ENCODE measurements around the gene EFCAB11.
"Not testable (repeated sequence)": the region's sequence is repeated elsewhere in the genome, so short reads cannot be mapped to it uniquely, and the experiment has no call there.

Gene EFCAB11

DNA sequence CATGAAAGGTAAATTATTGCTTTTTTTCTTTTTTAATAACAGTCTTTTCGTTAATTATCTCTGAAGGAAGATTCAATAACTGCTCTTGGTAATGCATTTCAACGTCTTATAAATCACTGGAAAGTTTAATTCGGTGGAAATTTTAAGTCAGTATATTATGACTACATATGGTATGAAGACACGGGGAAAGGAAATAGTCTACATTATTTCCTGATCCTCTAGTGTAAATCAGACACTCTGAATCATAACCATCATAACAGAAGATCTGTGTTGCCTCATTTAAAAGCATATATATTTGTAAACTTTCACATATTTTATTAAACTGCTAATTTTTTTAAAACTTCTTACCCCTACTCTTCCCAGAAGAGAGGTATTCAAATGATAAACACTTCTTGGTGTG is 53.7 kb downstream of the EFCAB11 start:
- Mint-ChIP-seq H3K4me1 (peaks cover 18% of the 10 kb centered on the region), H3K27me3 (peaks cover 11% of the 10 kb centered on the region)

DNA sequence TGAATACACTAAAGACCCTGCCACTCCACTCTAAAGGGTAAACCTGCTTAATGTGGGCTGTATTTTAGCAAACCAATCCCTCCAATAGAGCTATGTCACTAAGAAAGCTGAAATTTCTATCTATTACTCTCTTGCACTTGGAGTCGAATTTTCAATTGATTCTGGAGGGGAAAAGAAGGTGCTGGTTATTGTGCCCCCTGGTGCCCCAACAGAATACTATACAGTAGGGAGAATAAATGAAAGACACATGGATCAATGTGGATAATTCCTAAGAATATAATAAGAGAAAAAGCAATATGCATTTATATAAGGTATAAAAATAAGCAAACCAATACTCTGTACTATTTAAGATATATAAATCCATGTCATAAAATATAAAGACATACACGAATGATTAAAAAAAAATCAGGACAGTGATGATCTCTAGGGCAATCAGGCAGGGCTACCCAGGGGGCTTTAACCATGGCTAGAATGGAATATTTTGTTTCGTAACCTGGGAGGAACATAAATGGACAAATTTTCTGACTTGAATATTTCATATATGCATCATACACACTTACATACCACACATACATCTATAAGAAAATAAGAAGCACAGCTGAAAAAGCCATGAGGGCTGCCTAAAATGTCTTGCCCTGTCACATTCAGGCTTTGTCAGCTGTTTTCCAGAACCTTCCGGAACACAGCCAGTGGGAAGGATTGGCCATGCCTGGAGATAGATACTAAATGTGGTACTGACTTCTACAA is 54.4 kb downstream of the EFCAB11 start:
- Mint-ChIP-seq H3K4me3 (no peak overlapping the region), H3K27me3 (peaks cover 4% of the 10 kb centered on the region), H3K4me1 (peaks cover 14% of the 10 kb centered on the region), H3K9me3 (no peaks in the 10 kb centered on the region), H3K27ac (ENCODE audit: low read depth) (no peak overlapping the region), H3K36me3 (ENCODE audit: insufficient read depth) (peaks cover 2% of the 10 kb centered on the region)
- no peak for DNase-seq (ENCODE audit: low spot score in 2 of 2)
- no peak for ATAC-seq (replicated peaks; ENCODE audit: extremely low read depth, poor library complexity, severe bottlenecking)

More for the DNA sequence above, 53.7 kb downstream of the EFCAB11 start:
- no peak overlapping the region for H3K27ac Mint-ChIP-seq (ENCODE audit: low read depth)
- no peaks in the 10 kb centered on the region for H3K9me3 Mint-ChIP-seq
- ATAC-seq (replicated peaks; ENCODE audit: extremely low read depth, poor library complexity, severe bottlenecking) (no peak), DNase-seq (ENCODE audit: low spot score in 2 of 2) (no peak)
- no peak overlapping the region for H3K4me3 Mint-ChIP-seq
- H3K36me3 Mint-ChIP-seq (ENCODE audit: insufficient read depth) = peaks cover 2% of the 10 kb centered on the region

DNA sequence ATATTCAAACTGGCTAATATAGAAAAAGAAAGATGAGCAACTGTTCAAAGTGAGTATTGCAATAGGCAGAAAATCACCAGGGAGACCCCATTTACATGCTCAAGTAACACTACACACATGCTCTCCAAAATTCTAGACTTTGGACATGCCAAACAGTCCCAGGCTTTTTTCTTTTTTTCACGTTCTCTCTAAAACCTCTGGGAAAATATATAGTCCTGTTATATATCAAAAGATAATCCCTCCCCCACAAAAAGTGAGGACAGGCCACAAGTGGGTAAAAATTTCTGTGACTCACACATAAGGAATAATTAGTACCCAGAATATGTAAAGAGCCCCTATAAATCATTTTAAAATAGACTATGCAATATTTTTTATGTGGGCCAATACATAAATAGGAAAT is 55.2 kb downstream of the EFCAB11 start:
- H3K4me3 Mint-ChIP-seq = no peak overlapping the region
- DNase-seq (ENCODE audit: low spot score in 2 of 2) (no peak), ATAC-seq (replicated peaks; ENCODE audit: extremely low read depth, poor library complexity, severe bottlenecking) (no peak)
- peaks cover 2% of the 10 kb centered on the region for H3K36me3 Mint-ChIP-seq (ENCODE audit: insufficient read depth)
- peaks cover 13% of the 10 kb centered on the region for H3K4me1 Mint-ChIP-seq
- no peaks in the 10 kb centered on the region for H3K27me3 Mint-ChIP-seq
- H3K27ac Mint-ChIP-seq (ENCODE audit: low read depth) = no peak overlapping the region
- no peaks in the 10 kb centered on the region for H3K9me3 Mint-ChIP-seq

DNA sequence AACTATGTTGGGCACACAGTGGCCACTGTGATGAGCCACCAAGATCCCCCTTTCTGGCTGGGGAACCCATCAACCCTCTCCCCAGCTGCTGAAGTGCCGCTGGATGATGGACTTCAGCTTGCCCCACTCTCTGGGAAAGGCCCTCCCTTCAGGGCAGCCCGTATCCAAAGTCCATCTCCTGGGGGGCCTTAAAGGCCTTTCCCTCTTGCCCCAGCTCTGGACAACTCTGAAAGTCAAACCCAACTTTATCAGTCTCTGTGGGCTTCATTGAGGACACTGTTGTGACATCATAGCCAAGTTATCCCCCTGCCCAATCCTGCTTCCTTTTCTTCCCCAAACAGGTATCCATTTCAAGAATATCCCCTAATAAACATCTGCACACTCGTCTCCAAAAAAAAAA is 61.1 kb downstream of the EFCAB11 start:
- H3K36me3 Mint-ChIP-seq (ENCODE audit: insufficient read depth); ATAC-seq (replicated peaks; ENCODE audit: extremely low read depth, poor library complexity, severe bottlenecking): not testable (repeated sequence)

DNA sequence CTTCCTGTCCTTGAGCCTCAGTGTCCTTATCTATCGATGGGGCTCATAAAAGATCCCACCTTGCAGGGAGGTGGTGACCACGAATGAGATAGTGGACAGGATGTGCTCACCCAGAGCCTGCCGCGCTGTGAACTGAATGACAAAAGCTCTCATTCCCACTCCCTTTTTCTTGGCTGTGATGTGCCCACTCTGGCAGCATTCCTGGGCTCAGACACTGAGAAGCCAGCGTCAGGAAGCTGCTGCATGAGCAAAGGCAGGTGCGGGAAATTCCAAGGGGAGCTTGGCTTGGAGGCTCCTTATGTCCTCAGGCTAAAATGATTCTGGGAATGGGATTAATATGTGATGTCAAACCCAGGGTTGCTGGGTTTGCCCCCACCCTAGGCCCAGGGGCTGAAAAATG is 61.6 kb downstream of the EFCAB11 start:
- no peak for ATAC-seq (replicated peaks; ENCODE audit: extremely low read depth, poor library complexity, severe bottlenecking)
- Mint-ChIP-seq H3K27me3 (no peaks in the 10 kb centered on the region), H3K4me3 (no peak overlapping the region), H3K27ac (ENCODE audit: low read depth) (no peak overlapping the region), H3K36me3 (ENCODE audit: insufficient read depth) (peaks cover 2% of the 10 kb centered on the region), H3K9me3 (peaks cover 4% of the 10 kb centered on the region), H3K4me1 (no peaks in the 10 kb centered on the region)
- DNase-seq (ENCODE audit: low spot score in 2 of 2) = no peak

More for the DNA sequence above, 61.1 kb downstream of the EFCAB11 start:
- H3K27me3 Mint-ChIP-seq; H3K27ac Mint-ChIP-seq (ENCODE audit: low read depth); H3K4me3 Mint-ChIP-seq; H3K9me3 Mint-ChIP-seq; H3K4me1 Mint-ChIP-seq; DNase-seq (ENCODE audit: low spot score in 2 of 2): not testable (repeated sequence)

DNA sequence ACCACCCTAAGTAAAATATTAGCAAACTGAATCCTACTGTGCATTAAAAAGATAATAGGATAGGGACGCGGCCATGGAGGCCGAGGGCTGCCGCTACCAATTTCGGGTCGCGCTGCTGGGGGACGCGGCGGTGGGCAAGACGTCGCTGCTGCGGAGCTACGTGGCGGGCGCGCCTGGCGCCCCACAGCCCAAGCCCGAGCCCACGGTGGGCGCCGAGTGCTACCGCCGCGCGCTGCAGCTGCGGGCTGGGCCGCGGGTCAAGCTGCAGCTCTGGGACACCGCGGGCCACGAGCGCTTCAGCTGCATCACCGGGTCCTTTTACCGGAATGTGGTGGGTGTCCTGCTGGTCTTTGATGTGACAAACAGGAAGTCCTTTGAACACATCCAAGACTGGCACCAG is 62.8 kb downstream of the EFCAB11 start:
- not testable (repeated sequence) for H3K4me1 Mint-ChIP-seq; H3K27me3 Mint-ChIP-seq; H3K36me3 Mint-ChIP-seq (ENCODE audit: insufficient read depth); ATAC-seq (replicated peaks; ENCODE audit: extremely low read depth, poor library complexity, severe bottlenecking); DNase-seq (ENCODE audit: low spot score in 2 of 2); H3K9me3 Mint-ChIP-seq; H3K27ac Mint-ChIP-seq (ENCODE audit: low read depth); H3K4me3 Mint-ChIP-seq

DNA sequence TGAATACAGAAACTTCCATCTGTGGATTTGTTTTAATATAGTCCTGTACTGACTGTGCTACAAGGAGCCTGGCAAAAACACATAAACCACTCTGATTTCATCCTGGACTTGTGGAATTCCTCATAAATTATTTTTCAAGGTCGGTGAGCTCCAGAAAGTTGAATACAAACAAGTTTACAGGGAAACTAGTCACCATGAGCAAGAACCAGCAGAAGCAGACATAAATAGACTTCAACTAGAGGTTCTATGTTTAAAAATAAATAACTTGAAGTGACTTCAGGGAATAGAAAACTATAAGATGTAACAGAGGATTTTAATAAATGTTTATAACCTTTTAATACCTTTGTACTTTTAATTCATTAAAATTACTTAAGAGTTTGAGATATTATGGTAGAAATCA is 63.5 kb downstream of the EFCAB11 start:
- H3K9me3 Mint-ChIP-seq = peaks cover 4% of the 10 kb centered on the region
- no peak overlapping the region for H3K27ac Mint-ChIP-seq (ENCODE audit: low read depth)
- H3K36me3 Mint-ChIP-seq (ENCODE audit: insufficient read depth) = no peaks in the 10 kb centered on the region
- ATAC-seq (replicated peaks; ENCODE audit: extremely low read depth, poor library complexity, severe bottlenecking) (no peak), DNase-seq (ENCODE audit: low spot score in 2 of 2) (no peak)
- no peak overlapping the region for H3K4me3 Mint-ChIP-seq
- H3K4me1 Mint-ChIP-seq = no peaks in the 10 kb centered on the region
- H3K27me3 Mint-ChIP-seq = no peaks in the 10 kb centered on the region

DNA sequence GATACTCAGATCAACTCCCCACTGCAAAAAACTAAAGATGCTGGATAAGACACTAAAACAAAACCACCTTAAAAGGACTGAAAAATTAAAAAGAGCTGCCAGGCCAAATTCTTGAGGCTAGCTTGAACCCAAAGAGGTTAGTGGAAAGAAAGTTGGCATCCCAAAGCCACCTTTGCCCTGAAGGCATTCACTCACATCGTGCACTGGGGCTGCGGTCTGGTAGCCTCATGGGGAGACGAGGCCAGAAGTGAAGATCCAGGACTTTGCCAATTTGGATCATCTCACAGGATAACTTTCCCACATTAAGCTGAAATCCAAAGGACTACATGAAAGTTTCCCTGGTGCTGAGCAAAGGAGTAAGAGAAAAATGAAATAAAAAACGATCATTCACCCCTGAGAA is 63.9 kb downstream of the EFCAB11 start:
- Mint-ChIP-seq H3K4me3 (no peak overlapping the region), H3K27me3 (no peaks in the 10 kb centered on the region)

DNA sequence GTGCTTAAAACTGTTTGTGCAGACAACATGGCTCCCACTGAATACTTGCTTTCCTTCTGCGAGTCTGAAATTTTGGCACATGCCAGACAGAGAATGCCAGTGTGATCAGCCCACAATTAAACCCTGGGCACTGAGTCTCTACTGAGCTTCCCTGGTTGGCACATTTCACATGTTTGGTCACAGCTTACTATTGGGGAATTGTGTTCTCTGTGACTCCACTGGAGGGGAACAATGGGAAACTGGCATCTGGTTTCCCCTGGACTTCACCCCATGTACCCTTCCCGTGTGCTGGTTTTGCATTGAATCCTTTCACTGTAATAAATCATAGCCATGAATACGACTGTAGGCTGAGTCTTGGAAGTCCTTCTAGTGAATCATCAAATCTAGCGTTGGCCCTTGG is 64.9 kb downstream of the EFCAB11 start:
- Mint-ChIP-seq H3K4me1 (no peaks in the 10 kb centered on the region), H3K27me3 (no peaks in the 10 kb centered on the region), H3K36me3 (ENCODE audit: insufficient read depth) (no peaks in the 10 kb centered on the region), H3K9me3 (peaks cover 4% of the 10 kb centered on the region), H3K27ac (ENCODE audit: low read depth) (no peak overlapping the region), H3K4me3 (no peak overlapping the region)
- no peak for ATAC-seq (replicated peaks; ENCODE audit: extremely low read depth, poor library complexity, severe bottlenecking)
- DNase-seq (ENCODE audit: low spot score in 2 of 2) = no peak

More for the DNA sequence above, 63.9 kb downstream of the EFCAB11 start:
- Mint-ChIP-seq H3K4me1 (no peaks in the 10 kb centered on the region), H3K36me3 (ENCODE audit: insufficient read depth) (no peaks in the 10 kb centered on the region), H3K27ac (ENCODE audit: low read depth) (no peak overlapping the region), H3K9me3 (peaks cover 4% of the 10 kb centered on the region)
- DNase-seq (ENCODE audit: low spot score in 2 of 2) (no peak), ATAC-seq (replicated peaks; ENCODE audit: extremely low read depth, poor library complexity, severe bottlenecking) (no peak)

DNA sequence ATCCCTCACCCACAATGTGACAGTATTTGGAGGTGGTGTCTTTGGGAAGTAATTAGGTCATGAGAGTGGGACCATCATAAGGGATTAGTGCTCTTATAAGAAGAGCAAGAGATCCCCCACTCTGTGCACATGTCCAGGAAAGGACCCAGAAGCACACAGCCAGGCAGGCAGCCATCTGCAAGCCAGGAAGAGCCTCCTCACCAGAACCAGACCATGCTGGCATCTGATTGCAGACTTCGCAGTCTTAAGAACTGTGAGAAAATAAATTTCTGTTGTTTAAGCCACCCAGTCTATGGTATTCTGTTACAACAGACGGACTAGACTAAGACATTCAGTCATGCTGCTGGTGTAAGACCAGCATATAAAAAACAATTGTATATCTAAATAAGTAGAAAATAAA is 69.8 kb downstream of the EFCAB11 start:
- H3K4me1 Mint-ChIP-seq = no peaks in the 10 kb centered on the region
- H3K27ac Mint-ChIP-seq (ENCODE audit: low read depth) = no peak overlapping the region
- no peaks in the 10 kb centered on the region for H3K27me3 Mint-ChIP-seq
- ATAC-seq (replicated peaks; ENCODE audit: extremely low read depth, poor library complexity, severe bottlenecking) = no peak
- DNase-seq (ENCODE audit: low spot score in 2 of 2) = no peak
- no peak overlapping the region for H3K4me3 Mint-ChIP-seq
- H3K36me3 Mint-ChIP-seq (ENCODE audit: insufficient read depth) = peaks cover 1% of the 10 kb centered on the region
- H3K9me3 Mint-ChIP-seq = no peaks in the 10 kb centered on the region

DNA sequence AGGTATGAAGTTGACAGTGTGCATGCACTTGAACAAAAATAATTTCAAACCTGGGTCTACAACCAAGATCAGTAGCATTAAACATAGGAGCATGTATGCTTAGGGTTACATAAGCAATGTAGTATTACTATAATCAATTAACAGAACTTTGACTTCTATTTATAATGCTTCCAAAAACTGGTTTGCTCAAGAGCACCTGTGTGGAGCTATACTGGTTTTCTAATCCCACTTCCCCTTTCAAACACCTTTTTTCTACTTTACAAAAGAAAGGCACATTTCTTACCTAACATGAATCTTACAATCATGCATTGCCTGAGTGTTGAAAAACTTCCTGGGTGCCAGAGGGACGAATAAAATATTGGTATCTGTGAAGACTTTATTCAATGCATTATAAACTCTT is 72.7 kb downstream of the EFCAB11 start:
- Mint-ChIP-seq H3K27ac (ENCODE audit: low read depth) (no peak overlapping the region), H3K27me3 (no peaks in the 10 kb centered on the region), H3K9me3 (no peaks in the 10 kb centered on the region), H3K36me3 (ENCODE audit: insufficient read depth) (peaks cover 1% of the 10 kb centered on the region), H3K4me3 (no peak overlapping the region), H3K4me1 (no peaks in the 10 kb centered on the region)
- ATAC-seq (replicated peaks; ENCODE audit: extremely low read depth, poor library complexity, severe bottlenecking) (no peak), DNase-seq (ENCODE audit: low spot score in 2 of 2) (no peak)

DNA sequence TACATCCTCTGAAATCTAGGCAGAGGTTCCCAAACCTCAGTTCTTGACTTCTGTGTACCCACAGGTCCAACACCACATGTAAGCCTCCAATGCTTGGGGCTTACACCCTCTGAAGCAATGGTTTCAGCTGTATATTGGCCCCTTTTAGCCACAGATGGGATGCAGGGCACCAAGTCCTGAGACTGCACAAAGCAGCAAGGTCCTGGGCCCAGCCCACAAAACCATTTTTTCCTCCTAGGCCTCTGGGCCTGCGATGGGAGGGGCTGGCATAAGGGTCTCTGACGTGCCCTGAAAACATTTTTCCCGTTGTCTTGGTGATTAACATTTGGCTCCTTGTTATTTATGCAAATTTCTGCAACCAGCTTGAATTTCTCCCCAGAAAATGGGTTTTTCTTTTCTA is 80.4 kb downstream of the EFCAB11 start:
- H3K27ac Mint-ChIP-seq (ENCODE audit: low read depth); H3K9me3 Mint-ChIP-seq; H3K27me3 Mint-ChIP-seq; H3K36me3 Mint-ChIP-seq (ENCODE audit: insufficient read depth); DNase-seq (ENCODE audit: low spot score in 2 of 2); ATAC-seq (replicated peaks; ENCODE audit: extremely low read depth, poor library complexity, severe bottlenecking); H3K4me3 Mint-ChIP-seq; H3K4me1 Mint-ChIP-seq: not testable (repeated sequence)

DNA sequence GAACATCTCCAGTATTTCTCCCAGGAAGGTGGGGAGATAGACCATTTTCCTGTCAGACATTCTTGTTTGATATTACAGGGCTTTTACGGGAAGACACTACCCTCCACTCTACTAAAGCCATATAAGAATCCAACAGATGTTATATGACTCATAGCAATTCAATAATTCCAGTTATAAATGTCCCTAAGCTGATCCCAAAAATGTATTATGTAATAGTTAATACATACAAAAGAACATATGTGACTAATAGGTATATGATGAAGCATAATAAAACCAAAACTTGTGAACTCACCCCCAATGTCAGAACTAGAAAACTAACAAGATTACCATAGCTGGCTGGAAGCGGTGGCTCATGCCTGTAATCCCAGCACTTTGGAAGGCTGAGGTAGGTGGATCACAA is 84.2 kb downstream of the EFCAB11 start:
- H3K36me3 Mint-ChIP-seq (ENCODE audit: insufficient read depth) = no peaks in the 10 kb centered on the region
- no peak overlapping the region for H3K4me3 Mint-ChIP-seq
- no peak for ATAC-seq (replicated peaks; ENCODE audit: extremely low read depth, poor library complexity, severe bottlenecking)
- H3K9me3 Mint-ChIP-seq = no peaks in the 10 kb centered on the region
- H3K4me1 Mint-ChIP-seq = no peaks in the 10 kb centered on the region
- DNase-seq (ENCODE audit: low spot score in 2 of 2) = no peak
- no peaks in the 10 kb centered on the region for H3K27me3 Mint-ChIP-seq
- H3K27ac Mint-ChIP-seq (ENCODE audit: low read depth) = no peak overlapping the region

All from central memory CD8-positive, alpha-beta T cell (primary cell).